H1 (cell line): Measurements from ENCODE around the gene SGCD. TPM values are rescaled to one million over a fixed set of nuclear protein-coding genes. Genes with fewer than 3 reads are reported as not detected.

Source experiments
- CTCF ChIA-PET: fragments of 300-600 bp; sonication (Branson Sonifier 250); formaldehyde crosslinking; loops from one replicate; lab custom pipeline; 2021; ENCODE audit not compliant: partially characterized antibody; lab: Charles Lee
- POLR2A ChIA-PET: fragments of 300-600 bp; sonication (Branson Sonifier 250); formaldehyde crosslinking; loops from one replicate; lab custom pipeline; 2021; ENCODE audit warnings: inconsistent platforms; ENCODE audit not compliant: partially characterized antibody; lab: Charles Lee
- DNase-seq, 2 experiments: peaks; one replicate each; pipeline versions ENCODE4 v3.0.0 to v3.0.0-alpha.2; 2010 to 2022; ENCODE audit warnings: low spot score in 2 of 2, low read depth in 1 of 2, mixed read lengths in 1 of 2
- FAIRE-seq: peaks from 2 replicates; lab custom pipeline; 2011; peaks lifted over from hg19 to GRCh38; lab: Jason Lieb, UNC
- H2AFZ ChIP-seq: 2 replicates; pipeline ENCODE4 v1.8.1; 2012; ENCODE audit warnings: low read length, inconsistent platforms
- H2AK5ac ChIP-seq: 2 replicates; pipeline ENCODE4 v1.6.1; 2013; ENCODE audit warnings: low read depth, low read length
- H2BK120ac ChIP-seq: replicated peaks from 2 replicates; pipeline ENCODE3; 2013; ENCODE audit warnings: low read depth, low read length, inconsistent platforms
- H2BK12ac ChIP-seq: 2 replicates; pipeline ENCODE4 v1.6.1; 2013; ENCODE audit warnings: low read depth, low read length
- H2BK15ac ChIP-seq: 2 replicates; pipeline ENCODE4 v1.6.1; 2013; ENCODE audit warnings: low read length
- H2BK20ac ChIP-seq: 2 replicates; pipeline ENCODE4 v1.6.1; 2013; ENCODE audit warnings: low read length
- H2BK5ac ChIP-seq: 2 replicates; pipeline ENCODE4 v1.6.1; 2013; ENCODE audit warnings: low read depth, low read length
- H3K14ac ChIP-seq: 2 replicates; pipeline ENCODE4 v1.6.1; 2013; ENCODE audit warnings: inconsistent platforms; ENCODE audit not compliant: insufficient read length
- H3K18ac ChIP-seq: 2 replicates; pipeline ENCODE4 v1.6.1; 2013; ENCODE audit warnings: low read length; ENCODE audit errors: extremely low read depth
- H3K23ac ChIP-seq: 2 replicates; pipeline ENCODE4 v1.6.1; 2013; ENCODE audit warnings: inconsistent platforms; ENCODE audit not compliant: insufficient read length
- H3K23me2 ChIP-seq: 2 replicates; pipeline ENCODE4 v1.6.1; 2013; ENCODE audit warnings: low read depth, low read length
- H3K27ac ChIP-seq: 2 replicates; pipeline ENCODE4 v1.6.1; 2011; ENCODE audit warnings: low read depth, low read length, inconsistent platforms
- H3K27me3 ChIP-seq, 4 experiments: replicated peaks in 1 of 4; 1 replicate in 1 of 4; 2 replicates in 3 of 4; pipeline versions ENCODE4 v1.6.1 to v1.8.1; 2011 to 2013; ENCODE audit warnings: low read length in 3 of 4, mild to moderate bottlenecking in 3 of 4, inconsistent platforms in 2 of 4, mixed read lengths in 2 of 4, moderate library complexity in 1 of 4; ENCODE audit not compliant: control insufficient read depth in 3 of 4, insufficient read depth in 3 of 4; ENCODE audit errors: extremely low read depth in 1 of 4
- H3K36me3 ChIP-seq, 4 experiments: 2 replicates each; pipeline versions ENCODE4 v1.6.1 to v1.8.1; 2011 to 2013; ENCODE audit warnings: mild to moderate bottlenecking in 4 of 4, low read length in 3 of 4, moderate library complexity in 2 of 4, control low read depth in 1 of 4, inconsistent platforms in 1 of 4; ENCODE audit not compliant: insufficient read depth in 4 of 4, control insufficient read depth in 2 of 4
- H3K4ac ChIP-seq: replicated peaks from 2 replicates; pipeline ENCODE3; 2013; ENCODE audit warnings: low read length, low read depth, mixed read lengths, inconsistent platforms; ENCODE audit not compliant: insufficient read length
- H3K4me1 ChIP-seq, 4 experiments: replicated peaks in 1 of 4; 1 replicate in 1 of 4; 2 replicates in 3 of 4; pipeline versions ENCODE4 v1.6.1 to v1.8.1; 2011 to 2013; ENCODE audit warnings: low read length in 3 of 4, inconsistent platforms in 2 of 4, mixed read lengths in 1 of 4; ENCODE audit not compliant: insufficient read depth in 4 of 4, control insufficient read depth in 3 of 4
- H3K4me2 ChIP-seq, 2 experiments: 2 replicates each; pipeline versions ENCODE4 v1.6.1 to v1.8.1; 2011 to 2013; ENCODE audit warnings: low read depth in 2 of 2, low read length in 2 of 2, control low read depth in 1 of 2, inconsistent platforms in 1 of 2, mild to moderate bottlenecking in 1 of 2; ENCODE audit not compliant: insufficient read depth in 1 of 2
- H3K4me3 ChIP-seq, 4 experiments: fragments of 200-600, 300-600 bp in 1 of 4; sonication (generic), shearing (Covaris generic), sonication (Bioruptor Twin) in 1 of 4; 2 replicates each; pipeline versions ENCODE4 v1.5.1 to v1.8.1; 2011 to 2016; ENCODE audit warnings: low read length in 4 of 4, low read depth in 3 of 4, control low read depth in 2 of 4, inconsistent platforms in 2 of 4, mild to moderate bottlenecking in 2 of 4, mixed read lengths in 1 of 4, moderate library complexity in 1 of 4; ENCODE audit not compliant: insufficient read depth in 2 of 4; ENCODE audit errors: extremely low read depth in 1 of 4
- H3K56ac ChIP-seq: replicated peaks from 2 replicates; pipeline ENCODE3; 2013; ENCODE audit warnings: low read depth, mild to moderate bottlenecking, mixed read lengths, low read length, inconsistent platforms; ENCODE audit not compliant: insufficient read length
- H3K79me1 ChIP-seq: 2 replicates; pipeline ENCODE4 v1.6.1; 2013; ENCODE audit warnings: low read depth, low read length, control low read depth
- H3K79me2 ChIP-seq, 2 experiments: 2 replicates each; pipeline versions ENCODE4 v1.6.1 to v1.8.1; 2012 to 2013; ENCODE audit warnings: low read length in 2 of 2, mild to moderate bottlenecking in 2 of 2, inconsistent platforms in 1 of 2; ENCODE audit not compliant: insufficient read depth in 2 of 2, control insufficient read depth in 1 of 2
- H3K9ac ChIP-seq, 4 experiments: replicated peaks in 1 of 4; 1 replicate in 1 of 4; 2 replicates in 3 of 4; pipeline versions ENCODE4 v1.6.1 to v1.8.1; 2011 to 2013; ENCODE audit warnings: low read depth in 3 of 4, low read length in 3 of 4, control low read depth in 2 of 4, mild to moderate bottlenecking in 2 of 4, moderate library complexity in 2 of 4, inconsistent platforms in 1 of 4; ENCODE audit errors: extremely low read depth in 1 of 4
- H3K9me3 ChIP-seq, 2 experiments: 2 replicates each; pipeline versions ENCODE4 v1.6.1 to v1.8.1; 2012 to 2013; ENCODE audit warnings: mild to moderate bottlenecking in 2 of 2, moderate library complexity in 2 of 2, control low read depth in 1 of 2, inconsistent platforms in 1 of 2, low read depth in 1 of 2, low read length in 1 of 2, mixed read lengths in 1 of 2; ENCODE audit not compliant: insufficient read depth in 2 of 2
- H4K20me1 ChIP-seq, 2 experiments: replicated peaks in 1 of 2; 2 replicates each; pipeline versions ENCODE3 to v1.8.1; 2011 to 2013; ENCODE audit warnings: inconsistent platforms in 2 of 2, low read length in 2 of 2, mild to moderate bottlenecking in 1 of 2; ENCODE audit not compliant: insufficient read depth in 2 of 2, control insufficient read depth in 1 of 2
- H4K5ac ChIP-seq: 2 replicates; pipeline ENCODE4 v1.6.1; 2013; ENCODE audit warnings: low read length, low read depth, mixed read lengths, inconsistent platforms; ENCODE audit not compliant: insufficient read length
- H4K8ac ChIP-seq: 2 replicates; pipeline ENCODE4 v1.8.0; 2013; ENCODE audit warnings: mild to moderate bottlenecking, moderate library complexity, low read length, inconsistent platforms; ENCODE audit not compliant: insufficient read depth; ENCODE audit errors: extremely low read depth
- H4K91ac ChIP-seq: replicated peaks from 2 replicates; pipeline ENCODE3; 2013; ENCODE audit warnings: low read length, mixed read lengths, inconsistent platforms; ENCODE audit not compliant: insufficient read length
- BCL11A ChIP-seq, 2 experiments: IDR thresholded peaks; one replicate each; pipeline ENCODE4 v1.6.1; 2011; ENCODE audit warnings: low read depth in 2 of 2, low read length in 2 of 2, mild to moderate bottlenecking in 2 of 2
- CBX5 ChIP-seq: fragments of 300-800, 300-1000 bp; sonication (generic); IDR thresholded peaks from 2 replicates; pipeline ENCODE4 v1.7.1; 2016; ENCODE audit warnings: antibody characterized with exemption, low read length, low read depth
- CREB1 ChIP-seq: IDR thresholded peaks from 2 replicates; pipeline ENCODE4 v1.6.1; 2012; ENCODE audit warnings: inconsistent platforms
- RFX5 ChIP-seq: IDR thresholded peaks from 2 replicates; pipeline ENCODE4 v1.6.1; 2011; ENCODE audit warnings: low read depth, low read length, improper control_type of control experiment, borderline replicate concordance
- RXRA ChIP-seq: IDR thresholded peaks from 2 replicates; pipeline ENCODE4 v1.6.1; 2011; ENCODE audit warnings: low read depth, mild to moderate bottlenecking, low read length, moderate library complexity; ENCODE audit not compliant: insufficient read depth
- SIX5 ChIP-seq: IDR thresholded peaks from 2 replicates; pipeline ENCODE4 v1.6.1; 2011; ENCODE audit warnings: mild to moderate bottlenecking, low read depth, low read length
- WGBS, 2 experiments: shearing (Covaris generic) in 1 of 2; methylation state at CpG; one replicate each; pipeline versions ENCODE4 v1.1.6 to v1.1.7; 2013 to 2015; ENCODE audit warnings: low lambda C conversion rate in 2 of 2, mixed read lengths in 2 of 2, inconsistent platforms in 1 of 2, low coverage in 1 of 2, missing lambda C conversion rate in 1 of 2; ENCODE audit not compliant: insufficient replicate concordance in 2 of 2, insufficient coverage in 1 of 2, insufficient read length in 1 of 2; ENCODE audit errors: extremely low coverage in 1 of 2, missing lambda C conversion rate in 1 of 2; 5-methylcytosine and 5-hydroxymethylcytosine counted together
- polyA plus RNA-seq, 7 experiments: library from polyadenylated mRNA; depleted of rRNA in 3 of 7; stranded (reverse) in 5 of 7; unstranded in 2 of 7; fragments of >200 nt in 5 of 7; fragments of 200-250 nt in 2 of 7; gene quantifications; 1 replicate in 5 of 7; 2 replicates in 1 of 7; 4 replicates in 1 of 7; pipeline versions ENCODE4 v1.2.1 to v1.2.3, GENCODE V29; 2011 to 2013; ENCODE audit warnings: missing spikeins in 2 of 7, mixed read lengths in 2 of 7
- total RNA-seq: library from RNA; stranded (reverse); fragmentation: NEBNext Ultra II Directional; extraction: Animal tissue kit (Norgen Biotek cat#: 25700); gene quantifications from 2 replicates; pipeline ENCODE4 v1.2.1, GENCODE V29; 2021

Gene SGCD
- total and polyA plus RNA-seq, 2 of the 8 experiments (the other 6 are each of a cell fraction or from before 2014, with no cell fraction given) = 0.04 to 0.08 TPM

DNA sequence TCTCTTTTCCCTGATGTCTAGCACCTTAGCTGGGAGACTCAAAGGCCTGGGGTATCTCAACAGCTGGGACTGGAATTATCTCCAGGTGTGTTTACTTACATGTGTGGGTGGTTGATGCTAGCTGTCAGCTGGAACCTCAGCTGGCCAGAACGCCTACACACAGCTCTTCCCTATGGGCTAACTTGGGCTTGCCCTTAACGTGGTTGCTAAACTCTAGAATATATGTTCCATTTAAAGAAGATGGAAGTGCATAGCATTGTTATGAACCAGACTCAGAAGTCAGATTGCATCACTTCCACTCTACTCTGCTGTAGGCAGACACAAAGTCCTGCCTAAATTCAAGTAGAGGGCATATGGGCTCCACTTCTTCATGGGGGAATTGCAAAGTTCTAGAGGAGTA, 29.3 kb downstream of the SGCD start:
- Histone ChIP-seq H2BK120ac (no peak overlapping the region), H2BK5ac (no peak overlapping the region), H2AK5ac (no peak overlapping the region), H3K14ac (no peak overlapping the region), H3K9ac (no peak overlapping the region), H3K4ac (no peak overlapping the region), H3K56ac (no peak overlapping the region), H3K4me3 (no peak overlapping the region), H4K91ac (no peak overlapping the region), H3K36me3 (no peaks in the 10 kb centered on the region), H4K5ac (no peak overlapping the region), H3K18ac (no peak overlapping the region), H4K8ac (no peak overlapping the region), H3K79me1 (no peaks in the 10 kb centered on the region), H2AFZ (no peak overlapping the region), H3K23ac (no peak overlapping the region), H2BK15ac (no peak overlapping the region), H3K79me2 (no peaks in the 10 kb centered on the region), H3K4me2 (no peak overlapping the region), H2BK12ac (no peak overlapping the region), H3K9me3 (no peaks in the 10 kb centered on the region), H3K27me3 (no peaks in the 10 kb centered on the region), H3K23me2 (no peaks in the 10 kb centered on the region), H3K4me1 (no peaks in the 10 kb centered on the region), H4K20me1 (no peaks in the 10 kb centered on the region), H2BK20ac (no peak overlapping the region), H3K27ac (no peak overlapping the region)
- TF ChIP-seq RXRA (no peak), CBX5 (no peak), RFX5 (no peak), BCL11A (IDR thresholded peaks at IDR 0.05; ENCODE audit: low read depth in 2 of 2, low read length in 2 of 2) (no peak), SIX5 (no peak), CREB1 (no peak)
- POLR2A ChIA-PET = interaction anchor here (0.6 kb wide), 1 partner anchor 1007 kb away, joined by 3 read pairs; no protein-coding TSS in a partner anchor
- CTCF ChIA-PET = no interaction called here
- DNase-seq = no peak
- FAIRE-seq = no peak
- 95% methylated on average over 2 of the region's 2 CpGs; no CpG with 5 or more reads in 1 of the 2 experiments for WGBS, 2 experiments
